HFF-Myc (cell line): ENCODE data around the gene PCDHB14.

Experiments used
- DNase-seq: peaks from one replicate; pipeline ENCODE4 v3.0.0-alpha.2; 2011; ENCODE audit warnings: low read depth; ENCODE audit errors: extremely low read depth
- H3K4me3 ChIP-seq: replicated peaks from 2 replicates; pipeline ENCODE4 v1.5.1; 2011; ENCODE audit warnings: low read depth, mild to moderate bottlenecking, control low read depth, low read length
- TF ChIP-seq, protein P1 (sequence below): IDR thresholded peaks from 2 replicates; pipeline ENCODE4 v1.5.1; 2012; ENCODE audit warnings: mild to moderate bottlenecking, low read depth, low read length, control low read depth; ENCODE audit errors: missing control alignments

Gene PCDHB14

DNA sequence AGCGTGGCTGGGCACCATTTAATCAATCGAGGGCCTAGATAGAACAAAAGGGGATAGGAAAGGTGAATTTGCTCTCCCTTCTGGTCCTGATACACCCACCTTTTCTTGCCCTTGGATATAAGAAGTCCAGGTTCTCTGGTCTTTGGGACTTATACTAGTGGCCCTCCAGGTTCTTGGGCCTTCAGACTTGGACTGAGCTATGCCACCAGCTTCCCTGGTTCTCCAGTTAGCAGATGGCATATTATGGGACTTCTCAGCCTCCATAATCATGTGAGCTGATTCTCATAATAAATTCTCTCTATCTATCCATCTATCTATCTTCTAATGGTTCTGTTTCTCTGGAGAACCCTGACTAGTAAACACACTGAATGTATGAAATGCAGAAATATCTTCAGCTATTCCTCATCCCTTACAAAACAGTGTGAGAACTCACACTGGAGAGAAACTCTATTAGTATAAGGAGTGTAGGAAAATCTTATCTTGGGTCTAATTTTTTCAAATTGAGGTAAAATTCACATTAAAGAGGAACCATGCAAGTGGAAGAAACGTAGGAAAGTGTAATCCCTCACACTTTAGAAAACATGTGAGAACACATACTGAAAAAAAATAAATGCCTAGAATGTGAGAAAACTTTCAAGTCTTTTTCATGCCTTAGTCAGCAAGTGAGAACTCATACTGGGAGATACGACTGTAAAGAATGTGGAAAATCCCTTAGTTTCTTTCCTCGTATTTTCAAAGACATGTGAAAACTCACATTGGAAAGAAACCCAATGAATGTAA lies 37.5 kb downstream of the PCDHB14 start:
- no peak overlapping the region for H3K4me3 ChIP-seq
- DNase-seq, result no peak
- TF ChIP-seq, protein P1, sequence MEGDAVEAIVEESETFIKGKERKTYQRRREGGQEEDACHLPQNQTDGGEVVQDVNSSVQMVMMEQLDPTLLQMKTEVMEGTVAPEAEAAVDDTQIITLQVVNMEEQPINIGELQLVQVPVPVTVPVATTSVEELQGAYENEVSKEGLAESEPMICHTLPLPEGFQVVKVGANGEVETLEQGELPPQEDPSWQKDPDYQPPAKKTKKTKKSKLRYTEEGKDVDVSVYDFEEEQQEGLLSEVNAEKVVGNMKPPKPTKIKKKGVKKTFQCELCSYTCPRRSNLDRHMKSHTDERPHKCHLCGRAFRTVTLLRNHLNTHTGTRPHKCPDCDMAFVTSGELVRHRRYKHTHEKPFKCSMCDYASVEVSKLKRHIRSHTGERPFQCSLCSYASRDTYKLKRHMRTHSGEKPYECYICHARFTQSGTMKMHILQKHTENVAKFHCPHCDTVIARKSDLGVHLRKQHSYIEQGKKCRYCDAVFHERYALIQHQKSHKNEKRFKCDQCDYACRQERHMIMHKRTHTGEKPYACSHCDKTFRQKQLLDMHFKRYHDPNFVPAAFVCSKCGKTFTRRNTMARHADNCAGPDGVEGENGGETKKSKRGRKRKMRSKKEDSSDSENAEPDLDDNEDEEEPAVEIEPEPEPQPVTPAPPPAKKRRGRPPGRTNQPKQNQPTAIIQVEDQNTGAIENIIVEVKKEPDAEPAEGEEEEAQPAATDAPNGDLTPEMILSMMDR, result no peak

DNA sequence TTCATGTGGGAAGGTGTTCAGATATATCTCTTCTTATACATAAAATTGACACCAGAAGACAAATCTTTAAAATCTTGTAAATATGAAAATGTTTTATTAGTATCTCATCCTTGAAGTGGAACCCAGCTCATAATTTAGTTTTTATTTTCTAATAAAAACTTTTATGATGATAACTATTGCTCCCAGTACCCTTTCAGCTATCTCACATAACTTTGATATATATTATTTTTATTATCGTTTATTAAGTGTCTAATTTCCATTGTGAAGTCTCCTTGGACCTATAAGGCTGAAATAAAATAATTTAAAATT lies 38.0 kb downstream of the PCDHB14 start:
- no peak for DNase-seq
- H3K4me3 ChIP-seq, result no peak overlapping the region
- TF ChIP-seq, protein P1, result no peak

DNA sequence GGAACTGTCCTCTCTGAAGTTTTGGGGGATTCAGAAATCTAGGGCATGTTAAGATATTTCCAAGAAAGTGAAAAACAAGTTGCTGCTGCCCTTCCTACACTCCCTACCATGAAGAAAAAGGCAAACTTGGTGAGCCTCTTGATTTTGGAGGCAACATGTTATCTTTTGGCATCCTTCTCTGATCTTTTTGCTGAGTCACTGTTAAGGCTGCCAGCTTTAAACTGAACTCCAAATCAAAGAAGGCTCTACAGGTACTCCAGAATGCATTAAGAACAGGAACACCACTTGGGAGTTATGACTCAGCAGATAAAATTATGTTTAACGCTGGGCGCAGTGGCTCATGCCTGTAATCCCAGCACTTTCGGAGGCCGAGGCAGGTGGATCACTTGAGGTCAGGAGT lies 46.1 kb downstream of the PCDHB14 start:
- DNase-seq, result no peak
- H3K4me3 ChIP-seq, result no peak overlapping the region
- TF ChIP-seq, protein P1, result no peak

DNA sequence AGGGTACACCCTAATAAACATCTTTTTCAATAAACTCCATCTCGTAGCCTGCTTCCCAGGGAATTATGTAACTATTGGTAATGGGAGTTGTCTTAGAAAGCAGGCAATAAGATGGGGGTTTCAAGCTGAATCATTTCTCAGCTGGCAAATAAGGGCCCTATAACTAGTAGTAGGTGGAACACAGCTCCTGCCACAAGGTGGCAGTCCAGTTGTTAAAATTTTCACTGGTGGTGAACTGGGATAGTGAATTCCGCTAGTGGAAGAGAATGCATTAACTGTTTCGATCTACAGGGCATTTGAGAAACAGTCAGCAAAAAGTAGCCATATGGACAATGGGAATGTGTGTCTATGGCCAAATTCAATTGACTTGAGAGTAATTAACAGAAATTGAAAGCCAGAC lies 49.8 kb downstream of the PCDHB14 start:
- no peak for DNase-seq
- TF ChIP-seq, protein P1, result no peak
- no peak overlapping the region for H3K4me3 ChIP-seq
